NCI-H187 treated with DMSO at 0.1 percent for 48 hours (cell line): ENCODE results near the gene TCP11L2.
"Not testable (repeated sequence)": the region's sequence is repeated elsewhere in the genome, so short reads cannot be mapped to it uniquely, and the experiment has no call there.

Source experiments
- DNase-seq: peaks from one replicate; lab custom pipeline; 2025; lab: John Stamatoyannopoulos, UW

The TCP11L2 gene

GRCh38 chr12:106284358-106285105 lies 18.0 kb upstream of the TCP11L2 start:
- DNase-seq, result no peak

DNA sequence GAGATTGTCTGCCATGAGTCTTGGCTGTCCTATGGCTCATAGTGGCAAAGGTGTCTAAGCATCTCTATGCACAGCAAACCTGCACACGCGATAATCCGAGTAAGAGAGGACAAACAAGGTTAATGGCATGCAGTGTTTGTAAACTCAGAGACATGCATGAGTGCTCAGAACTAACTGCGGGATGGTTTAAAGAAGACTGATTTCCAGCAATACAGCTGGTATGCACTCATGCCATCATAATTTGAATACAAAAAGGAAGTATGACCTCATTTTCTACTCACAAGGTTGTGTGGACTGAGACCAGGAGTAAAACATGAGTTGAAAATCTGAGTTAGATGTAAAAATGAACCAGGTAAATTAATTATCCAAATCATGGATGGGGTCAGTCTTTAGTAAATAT lies 16.6 kb upstream of the TCP11L2 start:
- no peak for DNase-seq

DNA sequence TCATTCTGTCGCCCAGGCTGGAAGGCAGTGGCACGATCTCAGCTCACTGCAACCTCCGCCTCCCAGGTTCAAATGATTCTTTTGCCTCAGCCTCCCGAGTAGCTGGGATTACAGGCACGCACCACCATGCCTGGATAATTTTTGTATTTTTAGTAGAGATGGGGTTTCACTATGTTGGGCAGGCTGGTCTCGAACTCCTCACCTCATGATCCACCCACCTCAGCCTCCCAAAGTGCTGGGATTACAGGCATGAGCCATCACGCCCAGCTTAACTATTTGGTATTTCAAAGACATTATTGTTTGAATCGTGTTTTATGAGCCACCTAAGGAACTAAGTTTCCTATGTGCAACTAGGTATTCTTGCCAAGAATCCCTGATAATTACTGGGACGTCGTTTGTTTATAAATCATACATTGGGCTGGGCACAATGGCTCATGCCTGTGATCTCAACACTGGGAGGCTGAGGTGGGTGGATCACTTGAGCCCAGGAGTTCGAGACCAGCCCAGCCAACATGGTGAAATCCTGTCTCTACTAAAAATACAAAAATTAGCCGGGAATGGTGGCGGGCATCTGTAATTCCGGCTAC lies 15.9 kb upstream of the TCP11L2 start:
- DNase-seq, result not testable (repeated sequence)

GRCh38 chr12:106287364-106287763 lies 15.2 kb upstream of the TCP11L2 start:
- no peak for DNase-seq

GRCh38 chr12:106288101-106288493 lies 14.4 kb upstream of the TCP11L2 start:
- DNase-seq, result no peak

GRCh38 chr12:106288494-106289195 lies 13.9 kb upstream of the TCP11L2 start:
- no peak for DNase-seq

GRCh38 chr12:106289196-106289681 lies 13.3 kb upstream of the TCP11L2 start:
- no peak for DNase-seq

DNA sequence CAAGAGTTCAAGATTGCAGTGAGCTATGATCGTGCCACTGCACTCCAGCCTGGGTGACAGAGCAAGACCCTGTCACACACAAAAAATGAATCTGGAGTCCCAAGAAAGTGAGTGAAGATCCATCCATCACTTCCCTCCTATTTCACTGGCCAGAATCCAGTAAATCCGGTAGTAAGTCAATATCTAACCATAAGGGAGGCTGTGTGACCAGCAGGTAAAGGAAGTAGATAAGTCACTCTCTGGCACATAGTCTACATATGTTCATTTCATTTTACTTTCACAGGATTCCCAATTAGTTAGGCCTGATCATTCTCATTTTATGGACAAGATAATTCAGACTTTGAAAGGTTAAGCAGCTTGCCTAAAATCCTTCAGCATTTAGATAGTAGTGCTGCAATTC lies 11.9 kb upstream of the TCP11L2 start:
- no peak for DNase-seq

DNA sequence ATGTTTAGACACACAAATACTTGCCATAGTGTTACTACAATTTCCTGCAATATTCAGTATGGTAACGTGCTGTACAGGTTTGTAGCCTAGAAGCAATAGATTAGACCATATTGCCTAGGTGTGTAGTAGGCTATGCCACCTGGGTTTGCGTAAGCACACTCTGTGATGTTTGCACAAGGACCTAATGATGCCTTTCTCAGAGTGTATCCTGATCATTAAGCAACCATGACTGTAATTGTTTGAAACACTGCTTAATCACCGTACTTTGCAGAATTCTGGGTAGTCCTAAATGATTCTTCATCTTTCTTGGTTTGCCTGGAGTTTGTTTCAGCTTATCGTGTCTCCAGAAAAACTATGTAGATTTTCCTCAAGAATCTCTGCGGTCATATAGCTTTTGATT lies 11.2 kb upstream of the TCP11L2 start:
- DNase-seq, result no peak

GRCh38 chr12:106292339-106292738 lies 10.2 kb upstream of the TCP11L2 start:
- DNase-seq, result no peak

DNA sequence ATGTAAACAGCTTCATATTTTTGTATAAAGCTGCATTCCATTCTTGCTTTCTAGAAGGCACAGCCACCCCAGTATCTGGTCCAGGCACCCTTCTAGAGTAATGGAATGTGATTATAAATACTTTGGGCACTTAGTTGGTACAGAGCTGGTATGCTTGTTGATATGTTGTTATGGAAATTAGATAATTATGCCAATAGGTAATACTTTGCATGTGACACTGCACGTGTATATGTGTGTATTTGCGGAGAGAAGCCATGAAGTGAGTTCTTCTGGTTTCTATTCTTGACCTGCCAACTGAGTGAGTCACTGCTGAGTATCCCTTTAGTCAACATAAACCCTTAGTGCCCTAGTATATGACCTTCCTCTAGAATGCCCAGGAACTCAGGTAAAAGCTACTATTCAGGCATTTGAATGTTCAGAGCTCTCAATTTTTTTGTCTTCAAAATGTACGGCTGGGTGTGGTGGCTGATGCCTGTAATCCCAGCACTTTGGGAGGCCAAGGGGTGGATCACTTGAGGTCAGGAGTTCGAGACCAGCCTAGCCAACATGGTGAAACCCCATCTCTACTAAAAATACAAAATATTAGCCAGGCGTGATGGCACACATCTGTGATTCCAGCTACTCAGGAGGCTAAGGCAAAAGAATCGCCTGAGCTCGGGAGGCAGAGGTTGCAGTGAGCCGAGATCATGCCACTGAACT lies 6.2 kb upstream of the TCP11L2 start:
- DNase-seq, result no peak

DNA sequence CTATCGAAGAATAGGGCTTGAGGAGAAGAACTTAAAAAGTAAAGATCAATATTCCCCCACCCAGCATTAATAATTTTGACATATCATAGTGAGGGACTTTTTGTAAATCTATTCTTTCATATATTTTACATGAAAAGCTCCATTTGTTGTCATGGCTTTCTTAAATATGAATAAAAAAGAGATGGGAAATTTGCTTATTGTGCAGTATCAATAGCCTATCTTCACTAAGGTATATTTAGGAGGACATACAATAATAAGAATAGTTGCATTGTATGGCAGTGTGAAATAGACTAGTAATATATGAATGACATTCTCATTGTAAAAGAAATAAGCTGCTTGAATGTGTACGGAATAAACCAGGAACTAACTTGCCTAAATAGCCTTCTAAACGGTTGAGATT lies 5.5 kb upstream of the TCP11L2 start:
- no peak for DNase-seq

DNA sequence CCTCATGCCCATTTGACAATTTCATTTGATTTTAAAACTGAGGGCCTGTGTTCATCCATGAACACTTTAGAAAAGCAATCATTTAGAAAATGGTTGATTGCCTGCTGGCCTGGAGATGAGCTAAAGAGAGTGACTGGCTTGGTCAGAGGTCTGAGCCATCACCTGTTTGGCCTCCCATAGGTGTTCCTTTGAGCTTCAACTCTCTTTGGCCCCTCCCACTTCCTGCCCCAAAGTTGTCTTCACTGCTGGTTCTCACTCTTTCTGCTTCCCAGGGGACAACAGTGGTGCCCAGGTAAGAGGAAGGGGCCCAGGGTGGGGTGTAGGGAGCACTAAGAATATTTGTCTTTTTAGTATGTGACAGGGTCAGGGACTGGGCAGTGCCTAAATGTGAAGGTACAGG lies 4.9 kb upstream of the TCP11L2 start:
- DNase-seq, result no peak

DNA sequence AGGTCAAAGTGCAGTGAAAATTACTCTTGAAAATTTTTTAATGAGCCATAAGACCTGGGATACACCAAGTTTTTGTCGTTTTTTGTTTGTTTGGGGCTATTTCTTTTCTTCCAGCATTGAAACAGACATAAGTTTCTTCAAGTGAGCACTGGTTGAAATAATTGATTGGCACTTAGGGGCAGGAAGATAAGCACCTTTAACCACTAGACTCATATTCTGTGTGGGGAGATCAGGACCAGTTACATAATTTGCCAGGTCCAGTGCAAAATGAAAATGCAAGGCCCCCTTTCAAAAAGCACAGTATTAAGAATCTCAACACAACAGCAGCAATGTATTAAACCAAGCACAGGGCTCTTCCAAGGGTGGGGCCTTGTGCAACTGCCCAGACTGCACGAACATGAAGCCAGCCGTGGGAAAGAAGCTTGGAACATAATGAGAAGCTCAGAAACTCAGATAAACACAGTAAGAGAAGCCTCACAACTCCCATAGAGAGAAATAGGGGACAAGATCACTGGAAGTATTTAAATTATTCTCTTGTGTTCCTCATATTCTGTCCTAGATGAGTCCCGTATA lies 3.2 kb upstream of the TCP11L2 start:
- no peak for DNase-seq

DNA sequence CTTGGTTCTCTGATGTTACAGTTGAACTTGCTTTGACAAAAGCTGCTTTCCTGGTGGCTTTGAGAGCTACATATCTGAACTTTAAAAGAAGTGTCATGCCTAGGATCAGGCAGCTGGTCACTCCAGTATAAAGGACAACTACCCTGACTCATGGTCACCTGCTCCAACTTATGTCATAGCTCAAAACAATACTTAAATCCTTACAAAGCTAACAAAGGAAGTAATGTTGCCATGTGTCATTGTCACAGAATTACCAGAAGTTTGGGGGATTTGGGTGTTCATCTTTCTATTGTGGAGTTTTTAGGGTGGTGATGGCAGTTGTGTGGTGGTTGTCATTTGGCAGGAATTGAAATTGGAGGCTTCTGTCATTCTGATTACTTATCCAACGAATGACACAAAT lies 1.8 kb upstream of the TCP11L2 start:
- no peak for DNase-seq

DNA sequence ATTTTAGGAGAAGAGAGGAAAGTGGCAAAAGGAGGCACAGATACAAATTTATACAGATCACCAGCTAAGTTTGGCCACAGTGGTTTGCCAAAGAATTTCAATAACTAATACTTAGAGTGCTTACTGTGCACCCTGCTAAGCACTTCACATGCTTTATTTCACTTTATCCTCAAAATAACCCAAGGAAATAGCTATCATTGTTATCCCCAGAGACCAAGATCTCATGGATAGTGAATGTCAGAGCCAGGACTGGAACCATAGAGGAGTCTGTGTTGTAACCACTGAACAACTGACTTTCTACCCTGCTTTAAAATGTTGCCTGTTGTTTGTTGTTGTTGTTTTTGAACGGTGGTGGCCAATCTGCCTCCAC lies 1.3 kb upstream of the TCP11L2 start:
- no peak for DNase-seq

DNA sequence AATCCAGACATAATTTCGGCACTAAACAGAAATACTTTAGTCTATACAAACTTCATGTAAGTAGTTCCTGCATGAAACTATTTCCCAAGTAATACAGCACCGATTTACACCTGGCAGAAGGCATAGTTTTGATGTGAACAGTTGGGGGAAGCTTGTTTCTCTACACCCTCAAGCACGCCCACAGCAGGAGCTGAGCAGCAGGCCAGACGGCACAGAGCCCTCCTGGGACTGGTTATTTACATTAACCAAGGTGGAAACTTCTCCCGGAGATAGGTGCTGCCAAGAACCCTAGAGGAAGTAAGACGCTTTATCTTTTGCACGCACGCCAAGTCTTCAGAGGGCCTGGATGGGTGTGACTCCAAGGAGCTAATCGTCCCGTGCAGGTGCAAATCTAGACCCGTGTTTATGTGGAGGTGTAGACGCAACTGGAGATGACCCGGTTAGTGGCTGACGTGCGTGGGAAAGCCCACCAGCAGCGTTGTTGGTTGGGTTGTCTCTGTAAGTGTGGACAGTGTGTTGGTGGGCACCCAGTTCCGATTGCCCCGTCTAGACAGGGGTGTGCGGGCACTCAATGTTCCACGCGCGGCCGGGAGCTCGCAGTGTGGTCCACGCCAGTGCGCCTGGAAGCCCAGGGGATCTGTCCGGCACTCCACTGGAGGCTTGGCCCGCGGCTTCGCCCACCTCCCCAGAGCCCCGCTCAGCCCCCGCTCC lies 767 bp upstream of the TCP11L2 start:
- DNase-seq, result no peak

GRCh38 chr12:106303202-106303820 lies 778 bp downstream of the TCP11L2 start:
- no peak for DNase-seq

- DNase-seq, result peak; percentile 42
These were observed 1.5 kb downstream of the TCP11L2 start for GRCh38 chr12:106304001-106304421.

DNA sequence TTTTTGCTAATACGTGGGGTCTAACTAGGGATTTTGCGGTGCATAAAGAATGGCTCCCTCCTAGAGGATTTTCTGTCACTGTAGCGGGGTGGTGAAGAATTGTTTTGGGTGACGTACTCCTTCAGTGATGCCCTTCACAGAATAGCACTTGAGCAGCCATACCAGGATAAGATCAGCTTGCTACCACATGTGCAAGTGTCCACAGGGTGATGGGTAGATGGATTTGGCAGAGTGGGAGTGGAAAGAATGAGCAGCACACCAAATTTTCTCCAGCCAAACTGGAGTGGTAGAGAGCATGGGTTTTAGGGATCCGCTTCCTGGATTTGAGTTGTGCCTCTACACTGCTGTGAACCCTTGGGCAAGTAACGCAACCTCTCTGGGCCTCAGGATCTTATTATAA lies 2.3 kb downstream of the TCP11L2 start:
- no peak for DNase-seq

DNA sequence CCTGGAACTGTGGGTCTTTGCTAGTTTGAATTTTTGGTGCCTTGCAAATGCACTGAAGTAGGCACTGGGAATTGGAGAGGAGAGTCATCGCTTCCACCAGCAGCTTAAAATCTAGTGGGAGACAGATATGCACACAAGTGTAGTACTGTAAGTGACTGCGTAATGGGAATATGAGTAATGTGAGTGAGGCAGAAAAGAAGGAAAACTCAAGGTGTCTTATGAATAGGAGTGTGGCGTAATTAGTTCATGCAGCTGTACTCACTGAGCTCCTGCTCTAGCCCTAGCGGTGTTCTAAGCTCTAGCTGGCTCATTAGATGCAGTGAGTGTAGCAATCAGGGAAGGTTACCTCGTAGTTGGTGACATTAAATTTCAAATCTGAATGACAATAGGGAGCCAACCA lies 2.8 kb downstream of the TCP11L2 start:
- DNase-seq, result no peak
